Panc1 (cell line): ENCODE results near the gene KCNH1. TPM values are rescaled to one million over a fixed set of nuclear protein-coding genes. Genes with fewer than 3 reads are reported as not detected.

Source experiments
- ATAC-seq: fragments of 200-7000 bp; cut with Tn5 transposase; 2 replicates; pipeline ENCODE4 v1.9.1; 2020; ENCODE audit warnings: mild to moderate bottlenecking, moderate library complexity
- BruUV-seq: library from RNA; stranded (reverse); fragments of 400-500 nt; replicated peaks from 2 replicates; lab custom pipeline; 2021; lab: Mats Ljungman, UMichigan
- CTCF ChIA-PET: fragments of 300-600 bp; sonication (Branson Sonifier 250); formaldehyde crosslinking; loops from one replicate; lab custom pipeline; 2022; ENCODE audit warnings: antibody characterized with exemption; lab: Charles Lee
- POLR2A ChIA-PET: fragments of 300-600 bp; sonication (Branson Sonifier 250); formaldehyde crosslinking; loops from one replicate; lab custom pipeline; 2022; ENCODE audit warnings: antibody characterized with exemption; lab: Charles Lee
- DNase-seq: peaks from one replicate; pipeline ENCODE4 v3.0.0-alpha.2; 2010; ENCODE audit warnings: low read depth, low spot score
- H3K27ac ChIP-seq: 2 replicates; pipeline ENCODE4 v1.5.1; 2011; ENCODE audit warnings: mild to moderate bottlenecking, low read length, inconsistent platforms
- H3K27me3 ChIP-seq: fragments of 200-500 bp; sonication (Bioruptor generic); 2 replicates; pipeline ENCODE4 v1.6.0; 2014; ENCODE audit warnings: low read length, inconsistent platforms; ENCODE audit not compliant: control insufficient read depth, insufficient read depth
- H3K36me3 ChIP-seq: fragments of 200-500 bp; sonication (Bioruptor generic); 2 replicates; pipeline ENCODE4 v1.5.1; 2014; ENCODE audit warnings: inconsistent platforms, mild to moderate bottlenecking, low read length, moderate library complexity; ENCODE audit not compliant: control insufficient read depth, insufficient read depth
- H3K4me1 ChIP-seq: 2 replicates; pipeline ENCODE4 v1.5.1; 2011; ENCODE audit warnings: inconsistent platforms, mild to moderate bottlenecking, low read length, moderate library complexity; ENCODE audit not compliant: control insufficient read depth, insufficient read depth
- H3K4me3 ChIP-seq, 2 experiments: 2 replicates each; pipeline ENCODE4 v1.5.1; 2011 to 2012; ENCODE audit warnings: low read depth in 2 of 2, low read length in 2 of 2, mild to moderate bottlenecking in 2 of 2, inconsistent platforms in 1 of 2, moderate library complexity in 1 of 2
- H3K9me3 ChIP-seq: fragments of 200-500 bp; sonication (Bioruptor generic); 2 replicates; pipeline ENCODE4 v1.5.1; 2014; ENCODE audit warnings: low read depth, mild to moderate bottlenecking, inconsistent platforms, low read length, moderate library complexity; ENCODE audit not compliant: control insufficient read depth, insufficient read depth
- POLR2AphosphoS5 ChIP-seq: IDR thresholded peaks from 2 replicates; pipeline ENCODE4 v1.6.1; 2012; ENCODE audit warnings: mild to moderate bottlenecking, low read depth, low read length, moderate library complexity
- SIN3A ChIP-seq: IDR thresholded peaks from 2 replicates; pipeline ENCODE4 v1.6.1; 2012; ENCODE audit warnings: low read depth, mild to moderate bottlenecking, low read length, moderate library complexity, borderline replicate concordance; ENCODE audit not compliant: insufficient read depth
- TCF7L2 ChIP-seq: IDR thresholded peaks from 2 replicates; pipeline ENCODE4 v1.6.1; 2011; ENCODE audit warnings: mild to moderate bottlenecking, low read depth, low read length, inconsistent platforms
- in situ Hi-C: cut with HindIII; loops from 2 replicates; pipeline ENCODE4 v1.10.0; 2016; ENCODE audit warnings: low sequenced_read_pairs, low pct_unique_long_range_greater_than_20kb
- intact Hi-C: fragments of 100-400 bp; cut with micrococcal nuclease; formaldehyde crosslinking; loops from one replicate; pipeline ENCODE4 v1.10.0; 2022; ENCODE audit not compliant: unreplicated experiment
- total RNA-seq: library from RNA; stranded (reverse); gene quantifications from one replicate; pipeline ENCODE4 v1.2.1, GENCODE V29; 2021; ENCODE audit not compliant: unreplicated experiment
- TF ChIP-seq, protein P1 (sequence below), 2 experiments: IDR thresholded peaks; 2 replicates each; pipeline ENCODE4 v1.6.1; 2011 to 2012; ENCODE audit warnings: low read depth in 2 of 2, control low read depth in 1 of 2, low read length in 1 of 2, mild to moderate bottlenecking in 1 of 2, moderate library complexity in 1 of 2; ENCODE audit not compliant: insufficient read depth in 1 of 2
- TF ChIP-seq, protein P2 (sequence below): fragments of 450-650 bp; IDR thresholded peaks from 2 replicates; pipeline ENCODE4 v1.5.1; 2017; ENCODE audit warnings: mild to moderate bottlenecking

Gene KCNH1
- total RNA-seq, 1 experiment from 2014 or later = not detected

DNA sequence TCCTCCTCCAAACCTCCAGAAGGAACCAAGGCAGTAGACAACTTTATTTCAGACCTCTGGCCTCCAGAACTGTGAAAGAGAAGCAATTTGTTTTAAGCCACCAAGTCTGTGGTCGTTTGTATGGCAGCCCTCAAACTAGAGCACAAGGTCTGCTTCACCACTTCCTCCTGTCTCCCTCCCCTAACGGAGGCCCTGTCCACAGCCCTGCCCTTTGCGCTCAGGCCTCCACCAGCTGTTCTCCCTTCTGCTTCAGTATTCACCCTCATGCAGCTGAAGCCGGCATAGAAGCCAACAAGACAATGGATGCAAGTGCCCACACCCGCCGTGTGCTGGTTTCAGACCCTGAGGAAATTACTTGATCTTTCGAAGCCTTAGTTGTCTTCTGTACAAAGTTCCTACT lies 441.2 kb downstream of the KCNH1 start:
- Histone ChIP-seq H3K27ac (no peak overlapping the region), H3K9me3 (no peaks in the 10 kb centered on the region), H3K4me3 (no peak overlapping the region), H3K27me3 (no peaks in the 10 kb centered on the region; the same call in 1 of the 2 replicates), H3K4me1 (no peaks in the 10 kb centered on the region), H3K36me3 (no peaks in the 10 kb centered on the region)
- DNase-seq (no peak), ATAC-seq (no peak)
- in situ Hi-C loops (no loop called here), intact Hi-C loops (no loop called here)
- ChIA-PET POLR2A (no interaction called here), CTCF (no interaction called here)
- TF ChIP-seq SIN3A = no peak
- no peak for TF ChIP-seq POLR2AphosphoS5
- no peak for TF ChIP-seq TCF7L2
- TF ChIP-seq, protein P1, sequence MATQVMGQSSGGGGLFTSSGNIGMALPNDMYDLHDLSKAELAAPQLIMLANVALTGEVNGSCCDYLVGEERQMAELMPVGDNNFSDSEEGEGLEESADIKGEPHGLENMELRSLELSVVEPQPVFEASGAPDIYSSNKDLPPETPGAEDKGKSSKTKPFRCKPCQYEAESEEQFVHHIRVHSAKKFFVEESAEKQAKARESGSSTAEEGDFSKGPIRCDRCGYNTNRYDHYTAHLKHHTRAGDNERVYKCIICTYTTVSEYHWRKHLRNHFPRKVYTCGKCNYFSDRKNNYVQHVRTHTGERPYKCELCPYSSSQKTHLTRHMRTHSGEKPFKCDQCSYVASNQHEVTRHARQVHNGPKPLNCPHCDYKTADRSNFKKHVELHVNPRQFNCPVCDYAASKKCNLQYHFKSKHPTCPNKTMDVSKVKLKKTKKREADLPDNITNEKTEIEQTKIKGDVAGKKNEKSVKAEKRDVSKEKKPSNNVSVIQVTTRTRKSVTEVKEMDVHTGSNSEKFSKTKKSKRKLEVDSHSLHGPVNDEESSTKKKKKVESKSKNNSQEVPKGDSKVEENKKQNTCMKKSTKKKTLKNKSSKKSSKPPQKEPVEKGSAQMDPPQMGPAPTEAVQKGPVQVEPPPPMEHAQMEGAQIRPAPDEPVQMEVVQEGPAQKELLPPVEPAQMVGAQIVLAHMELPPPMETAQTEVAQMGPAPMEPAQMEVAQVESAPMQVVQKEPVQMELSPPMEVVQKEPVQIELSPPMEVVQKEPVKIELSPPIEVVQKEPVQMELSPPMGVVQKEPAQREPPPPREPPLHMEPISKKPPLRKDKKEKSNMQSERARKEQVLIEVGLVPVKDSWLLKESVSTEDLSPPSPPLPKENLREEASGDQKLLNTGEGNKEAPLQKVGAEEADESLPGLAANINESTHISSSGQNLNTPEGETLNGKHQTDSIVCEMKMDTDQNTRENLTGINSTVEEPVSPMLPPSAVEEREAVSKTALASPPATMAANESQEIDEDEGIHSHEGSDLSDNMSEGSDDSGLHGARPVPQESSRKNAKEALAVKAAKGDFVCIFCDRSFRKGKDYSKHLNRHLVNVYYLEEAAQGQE (IDR thresholded peaks at IDR 0.05; ENCODE audit: insufficient read depth in 1 of 2, low read depth in 2 of 2, low read length in 1 of 2) = no peak
- TF ChIP-seq, protein P2, sequence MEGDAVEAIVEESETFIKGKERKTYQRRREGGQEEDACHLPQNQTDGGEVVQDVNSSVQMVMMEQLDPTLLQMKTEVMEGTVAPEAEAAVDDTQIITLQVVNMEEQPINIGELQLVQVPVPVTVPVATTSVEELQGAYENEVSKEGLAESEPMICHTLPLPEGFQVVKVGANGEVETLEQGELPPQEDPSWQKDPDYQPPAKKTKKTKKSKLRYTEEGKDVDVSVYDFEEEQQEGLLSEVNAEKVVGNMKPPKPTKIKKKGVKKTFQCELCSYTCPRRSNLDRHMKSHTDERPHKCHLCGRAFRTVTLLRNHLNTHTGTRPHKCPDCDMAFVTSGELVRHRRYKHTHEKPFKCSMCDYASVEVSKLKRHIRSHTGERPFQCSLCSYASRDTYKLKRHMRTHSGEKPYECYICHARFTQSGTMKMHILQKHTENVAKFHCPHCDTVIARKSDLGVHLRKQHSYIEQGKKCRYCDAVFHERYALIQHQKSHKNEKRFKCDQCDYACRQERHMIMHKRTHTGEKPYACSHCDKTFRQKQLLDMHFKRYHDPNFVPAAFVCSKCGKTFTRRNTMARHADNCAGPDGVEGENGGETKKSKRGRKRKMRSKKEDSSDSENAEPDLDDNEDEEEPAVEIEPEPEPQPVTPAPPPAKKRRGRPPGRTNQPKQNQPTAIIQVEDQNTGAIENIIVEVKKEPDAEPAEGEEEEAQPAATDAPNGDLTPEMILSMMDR = no peak
- no TSS peak for BruUV-seq

DNA sequence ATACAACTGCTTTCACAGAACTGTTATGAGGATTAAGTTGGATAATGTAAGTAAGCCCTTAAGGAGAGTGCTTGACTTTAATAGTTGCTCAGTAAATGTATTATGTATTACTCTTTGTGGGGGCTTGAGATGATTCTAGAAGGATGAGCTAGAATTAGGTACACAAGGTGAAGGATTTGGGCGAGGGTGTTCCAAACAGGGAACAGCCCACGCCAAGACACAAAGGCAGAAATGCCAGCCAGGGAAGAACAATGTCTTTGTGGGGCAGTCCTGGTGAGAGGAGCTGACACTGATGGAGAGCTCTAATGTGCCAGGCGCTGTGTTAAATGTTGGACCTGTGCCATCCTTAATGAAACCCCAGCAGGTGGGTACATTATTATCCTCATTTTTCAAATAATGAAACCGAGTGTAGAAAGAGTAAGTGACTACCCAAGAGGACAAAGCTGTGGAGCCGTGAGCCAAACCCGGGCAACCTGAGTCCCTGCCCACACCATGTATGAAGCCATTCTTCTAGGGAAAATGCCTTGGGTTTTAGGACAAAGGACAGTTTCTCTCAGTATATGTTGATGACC lies 442.8 kb downstream of the KCNH1 start:
- in situ Hi-C loops = no loop called here
- no TSS peak for BruUV-seq
- no peak overlapping the region for H3K4me3 ChIP-seq
- DNase-seq = no peak
- TF ChIP-seq, protein P2 = no peak
- TF ChIP-seq POLR2AphosphoS5 = no peak
- TF ChIP-seq TCF7L2 = no peak
- TF ChIP-seq SIN3A = no peak
- TF ChIP-seq, protein P1 (IDR thresholded peaks at IDR 0.05; ENCODE audit: insufficient read depth in 1 of 2, low read depth in 2 of 2, low read length in 1 of 2) = no peak
- H3K4me1 ChIP-seq = no peaks in the 10 kb centered on the region
- intact Hi-C loops = no loop called here
- H3K27me3 ChIP-seq = no peaks in the 10 kb centered on the region; the same call in 1 of the 2 replicates
- no peaks in the 10 kb centered on the region for H3K36me3 ChIP-seq
- no peak overlapping the region for H3K27ac ChIP-seq
- ChIA-PET CTCF (no interaction called here), POLR2A (no interaction called here)
- H3K9me3 ChIP-seq = no peaks in the 10 kb centered on the region
- no peak for ATAC-seq
